HepG2 (cell line): ENCODE results near the gene CDC42BPG. TPM values are rescaled to one million over a fixed set of nuclear protein-coding genes. Genes with fewer than 3 reads are reported as not detected.

Experiments used
- ATF7-NPFF ChIP-seq: sonication (generic); formaldehyde crosslinking; IDR thresholded peaks from 2 replicates; pipeline ENCODE4 v1.8.1; 2023; ENCODE audit warnings: mild to moderate bottlenecking, low read depth, missing genetic modification reagents, moderate library complexity
- CC2D1A ChIP-seq: sonication (generic); formaldehyde crosslinking; IDR thresholded peaks from 2 replicates; pipeline ENCODE4 v1.8.1; 2023; ENCODE audit warnings: mild to moderate bottlenecking, missing genetic modification reagents
- HDAC1 ChIP-seq: sonication (generic); formaldehyde crosslinking; IDR thresholded peaks from 2 replicates; pipeline ENCODE4 v1.5.1; 2020; ENCODE audit warnings: mild to moderate bottlenecking, missing genetic modification reagents
- HMG20A ChIP-seq: IDR thresholded peaks from 2 replicates; pipeline ENCODE4 v1.6.1; 2016; ENCODE audit warnings: borderline replicate concordance
- HNRNPUL1 ChIP-seq: fragments of 200-400 bp; formaldehyde crosslinking; IDR thresholded peaks from 2 replicates; pipeline ENCODE4 v1.6.1; 2017; ENCODE audit warnings: low read depth, mild to moderate bottlenecking, low read length, moderate library complexity
- MIER3 ChIP-seq: IDR thresholded peaks from 2 replicates; pipeline ENCODE4 v1.6.1; 2016; ENCODE audit warnings: missing compliant biosample characterization, borderline replicate concordance
- MXD3 ChIP-seq: IDR thresholded peaks from 2 replicates; pipeline ENCODE4 v1.6.1; 2016; ENCODE audit warnings: mild to moderate bottlenecking, missing biosample characterization, missing genetic modification reagents
- NFAT5 ChIP-seq: sonication (generic); formaldehyde crosslinking; IDR thresholded peaks from 2 replicates; pipeline ENCODE4 v1.4.0; 2020; ENCODE audit warnings: missing genetic modification reagents
- NONO ChIP-seq, 2 experiments: fragments of 450-650 bp in 1 of 2; sonication (generic) in 1 of 2; formaldehyde crosslinking in 1 of 2; IDR thresholded peaks in 1 of 2; conservative IDR thresholded peaks in 1 of 2; 2 replicates each; pipeline versions ENCODE4 v1.6.1 to v1.8.0; 2017 to 2022; ENCODE audit warnings: mild to moderate bottlenecking in 1 of 2, missing genetic modification reagents in 1 of 2, moderate library complexity in 1 of 2
- PATZ1 ChIP-seq: sonication (generic); formaldehyde crosslinking; IDR thresholded peaks from 2 replicates; pipeline ENCODE4 v1.4.0; 2020; ENCODE audit warnings: missing genetic modification reagents
- PCBP1 ChIP-seq: fragments of 200-400 bp; formaldehyde crosslinking; IDR thresholded peaks from 2 replicates; pipeline ENCODE4 v1.6.1; 2017; ENCODE audit warnings: mild to moderate bottlenecking, low read depth, low read length, borderline replicate concordance
- PRPF4 ChIP-seq: fragments of 200-400 bp; formaldehyde crosslinking; IDR thresholded peaks from 2 replicates; pipeline ENCODE4 v1.6.1; 2016; ENCODE audit warnings: low read length, low read depth; ENCODE audit not compliant: poor library complexity, severe bottlenecking
- SMC3 ChIP-seq: IDR thresholded peaks from 2 replicates; pipeline ENCODE4 v1.6.1; 2011; ENCODE audit warnings: low read length, improper control_type of control experiment
- SMYD3 ChIP-seq: sonication (generic); formaldehyde crosslinking; IDR thresholded peaks from 2 replicates; pipeline ENCODE4 v1.8.1; 2023; ENCODE audit warnings: mild to moderate bottlenecking, missing genetic modification reagents
- ZC3H13 ChIP-seq: sonication (generic); formaldehyde crosslinking; IDR thresholded peaks from 2 replicates; pipeline ENCODE4 v1.8.1; 2023; ENCODE audit warnings: mild to moderate bottlenecking, missing genetic modification reagents, moderate library complexity
- ZFP36L2 ChIP-seq: sonication (generic); formaldehyde crosslinking; IDR thresholded peaks from 2 replicates; pipeline ENCODE4 v1.4.0; 2020; ENCODE audit warnings: missing genetic modification reagents
- ZNF484 ChIP-seq: sonication (generic); formaldehyde crosslinking; IDR thresholded peaks from 2 replicates; pipeline ENCODE4 v1.5.1; 2020; ENCODE audit warnings: mild to moderate bottlenecking, low read depth, missing genetic modification reagents, borderline replicate concordance
- ZSCAN9 ChIP-seq: IDR thresholded peaks from 2 replicates; pipeline ENCODE4 v1.6.1; 2016; ENCODE audit warnings: borderline replicate concordance
- polyA plus RNA-seq, 8 experiments: library from polyadenylated mRNA; depleted of rRNA in 3 of 8; stranded (reverse) in 7 of 8; unstranded in 1 of 8; fragments of >200 nt; fragmentation: Illumina TruSeq in 4 of 8; extraction: Trizol in 4 of 8; gene quantifications; 2 replicates each; pipeline versions ENCODE4 v1.2.1 to v1.2.3, GENCODE V29; 2011 to 2016; ENCODE audit warnings: low read depth in 4 of 8, missing spikeins in 1 of 8, mixed read lengths in 1 of 8; ENCODE audit not compliant: insufficient read depth in 1 of 8
- total RNA-seq, 5 experiments: library from RNA; depleted of rRNA; stranded (reverse); fragments of >200 nt; fragmentation: Illumina TruSeq; extraction: Trizol; gene quantifications; 2 replicates each; pipeline ENCODE4 v1.2.3, GENCODE V29; 2016; ENCODE audit warnings: low read depth in 1 of 5
- TF ChIP-seq, protein P1 (sequence below): sonication (generic); formaldehyde crosslinking; conservative IDR thresholded peaks from 2 replicates; pipeline ENCODE4 v1.4.0; 2020; ENCODE audit warnings: missing genetic modification reagents

CDC42BPG gene
- total and polyA plus RNA-seq, 2 of the 13 experiments (the other 11 are each of a cell fraction or from before 2014, with no cell fraction given): 0.55 to 1.4 TPM

GRCh38 chr11:64846998-64847666 is 2.7 kb upstream of the CDC42BPG start (continued):
- peak; percentile 75; the same call in 1 of the 2 replicates for TF ChIP-seq PATZ1 (CRISPR knock-in tag)
- TF ChIP-seq SMYD3: no peak
- TF ChIP-seq, protein P1, sequence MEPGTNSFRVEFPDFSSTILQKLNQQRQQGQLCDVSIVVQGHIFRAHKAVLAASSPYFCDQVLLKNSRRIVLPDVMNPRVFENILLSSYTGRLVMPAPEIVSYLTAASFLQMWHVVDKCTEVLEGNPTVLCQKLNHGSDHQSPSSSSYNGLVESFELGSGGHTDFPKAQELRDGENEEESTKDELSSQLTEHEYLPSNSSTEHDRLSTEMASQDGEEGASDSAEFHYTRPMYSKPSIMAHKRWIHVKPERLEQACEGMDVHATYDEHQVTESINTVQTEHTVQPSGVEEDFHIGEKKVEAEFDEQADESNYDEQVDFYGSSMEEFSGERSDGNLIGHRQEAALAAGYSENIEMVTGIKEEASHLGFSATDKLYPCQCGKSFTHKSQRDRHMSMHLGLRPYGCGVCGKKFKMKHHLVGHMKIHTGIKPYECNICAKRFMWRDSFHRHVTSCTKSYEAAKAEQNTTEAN (CRISPR knock-in tag): no peak
- no peak for TF ChIP-seq HMG20A (CRISPR knock-in tag)
- TF ChIP-seq ATF7-NPFF (CRISPR knock-in tag): no peak
- TF ChIP-seq ZNF484 (CRISPR knock-in tag): no peak
- no peak for TF ChIP-seq HNRNPUL1
- TF ChIP-seq ZC3H13: no peak
- TF ChIP-seq MIER3: 0 out of 2 replicates have a peak, but pooled peaks have one; percentile 54
- TF ChIP-seq NFAT5 (CRISPR knock-in tag): no peak
- no peak for TF ChIP-seq PCBP1
- no peak for TF ChIP-seq PRPF4
- TF ChIP-seq ZSCAN9: no peak
- no peak for TF ChIP-seq ZFP36L2
- TF ChIP-seq NONO (IDR thresholded peaks at IDR 0.05): no peak
- 0 out of 2 replicates have a peak, but pooled peaks have one; percentile 27 for TF ChIP-seq NONO (CRISPR knock-in tag; conservative IDR thresholded peaks at IDR 0.05)
- TF ChIP-seq SMC3: peak; percentile 62; the same call in 1 of the 2 replicates
- TF ChIP-seq MXD3 (CRISPR knock-in tag): no peak
- no peak for TF ChIP-seq CC2D1A (CRISPR knock-in tag)
- TF ChIP-seq HDAC1 (CRISPR knock-in tag): no peak
